Fibroblast of mammary gland (primary cell): Measurements from ENCODE around the gene BHMT.
"Not testable (repeated sequence)": the region's sequence is repeated elsewhere in the genome, so short reads cannot be mapped to it uniquely, and the experiment has no call there.

ENCODE experiments used
- DNase-seq: peaks from one replicate; pipeline ENCODE4 v3.0.0-alpha.2; 2010; ENCODE audit warnings: low read depth
- H3K4me3 ChIP-seq: 2 replicates; pipeline ENCODE4 v1.5.1; 2011; ENCODE audit warnings: low read depth, mild to moderate bottlenecking, low read length, moderate library complexity; ENCODE audit not compliant: control insufficient read depth
- TF ChIP-seq, protein P1 (sequence below): conservative IDR thresholded peaks from 2 replicates; pipeline ENCODE4 v1.5.1; 2011; ENCODE audit warnings: low read depth, low read length, inconsistent platforms; ENCODE audit not compliant: control insufficient read depth, insufficient read depth

The BHMT gene

DNA sequence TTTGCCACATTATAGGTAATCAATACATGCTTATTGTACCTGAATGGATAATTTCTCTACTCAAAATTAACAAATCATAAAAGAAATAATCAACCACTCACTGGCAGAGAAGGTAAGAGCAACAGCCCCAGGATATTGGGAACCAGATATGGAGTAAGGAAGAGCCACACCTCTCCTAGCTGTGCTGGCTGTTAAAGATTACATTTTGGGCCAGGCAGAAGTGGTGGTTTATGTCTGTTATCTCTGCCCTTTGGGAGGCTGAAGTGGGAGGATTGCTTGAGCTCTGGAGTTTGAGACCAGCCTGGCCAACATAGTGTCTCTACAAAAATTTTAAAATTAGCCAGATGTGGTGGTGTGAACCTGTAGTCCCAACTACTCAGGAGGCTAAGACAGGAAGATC, 56.4 kb downstream of the BHMT start:
- no peak overlapping the region for H3K4me3 ChIP-seq
- TF ChIP-seq, protein P1, sequence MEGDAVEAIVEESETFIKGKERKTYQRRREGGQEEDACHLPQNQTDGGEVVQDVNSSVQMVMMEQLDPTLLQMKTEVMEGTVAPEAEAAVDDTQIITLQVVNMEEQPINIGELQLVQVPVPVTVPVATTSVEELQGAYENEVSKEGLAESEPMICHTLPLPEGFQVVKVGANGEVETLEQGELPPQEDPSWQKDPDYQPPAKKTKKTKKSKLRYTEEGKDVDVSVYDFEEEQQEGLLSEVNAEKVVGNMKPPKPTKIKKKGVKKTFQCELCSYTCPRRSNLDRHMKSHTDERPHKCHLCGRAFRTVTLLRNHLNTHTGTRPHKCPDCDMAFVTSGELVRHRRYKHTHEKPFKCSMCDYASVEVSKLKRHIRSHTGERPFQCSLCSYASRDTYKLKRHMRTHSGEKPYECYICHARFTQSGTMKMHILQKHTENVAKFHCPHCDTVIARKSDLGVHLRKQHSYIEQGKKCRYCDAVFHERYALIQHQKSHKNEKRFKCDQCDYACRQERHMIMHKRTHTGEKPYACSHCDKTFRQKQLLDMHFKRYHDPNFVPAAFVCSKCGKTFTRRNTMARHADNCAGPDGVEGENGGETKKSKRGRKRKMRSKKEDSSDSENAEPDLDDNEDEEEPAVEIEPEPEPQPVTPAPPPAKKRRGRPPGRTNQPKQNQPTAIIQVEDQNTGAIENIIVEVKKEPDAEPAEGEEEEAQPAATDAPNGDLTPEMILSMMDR, result no peak
- no peak for DNase-seq

DNA sequence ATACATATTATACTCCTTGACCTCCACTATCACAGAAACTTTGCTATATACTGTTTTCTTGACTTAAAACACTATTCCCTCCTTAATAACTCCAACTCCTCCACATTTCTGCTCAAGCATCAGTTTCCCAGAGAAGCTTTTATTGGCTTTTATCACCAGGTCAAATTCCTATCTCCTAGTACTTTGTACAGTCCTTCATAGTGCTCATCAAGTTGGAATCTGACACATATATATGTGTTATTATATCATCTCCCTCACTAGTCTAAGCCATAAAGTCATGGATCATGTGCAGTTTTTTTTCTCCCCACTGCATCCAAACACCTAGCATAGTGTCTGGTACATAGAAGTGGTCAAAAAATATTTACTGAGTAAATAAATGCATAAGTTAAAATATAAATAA, 59.1 kb downstream of the BHMT start:
- DNase-seq, result no peak
- TF ChIP-seq, protein P1, result no peak
- H3K4me3 ChIP-seq, result no peak overlapping the region

DNA sequence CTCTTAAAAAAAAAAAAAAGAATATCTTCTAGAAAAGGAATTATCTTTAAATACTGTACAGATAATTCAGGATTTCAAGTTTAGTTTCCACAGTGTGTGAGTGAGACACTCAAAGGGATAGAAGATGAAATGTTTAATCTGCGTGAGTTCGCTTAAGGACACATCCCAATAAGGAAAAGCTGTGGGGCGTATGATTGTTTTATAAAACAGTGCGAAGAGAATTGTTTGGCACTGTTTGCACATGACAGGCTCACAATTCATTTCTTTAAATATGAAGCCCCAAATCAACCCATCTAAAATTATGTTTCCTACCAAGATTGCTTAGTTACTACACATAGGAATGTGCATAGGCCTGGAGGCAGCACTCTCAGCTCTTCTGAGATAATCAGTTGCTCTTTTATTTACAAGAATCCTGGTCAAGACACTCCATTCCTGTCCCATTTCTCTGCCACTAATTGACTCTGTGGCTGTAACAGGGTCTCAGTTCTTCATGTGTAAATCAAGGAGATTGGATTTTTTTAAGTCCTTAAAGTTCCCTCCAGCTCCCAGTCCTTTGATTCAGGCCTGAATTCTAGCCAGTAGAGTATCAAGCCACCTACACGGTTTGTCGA, 60.1 kb downstream of the BHMT start:
- TF ChIP-seq, protein P1, result no peak
- no peak for DNase-seq
- H3K4me3 ChIP-seq, result no peak overlapping the region

DNA sequence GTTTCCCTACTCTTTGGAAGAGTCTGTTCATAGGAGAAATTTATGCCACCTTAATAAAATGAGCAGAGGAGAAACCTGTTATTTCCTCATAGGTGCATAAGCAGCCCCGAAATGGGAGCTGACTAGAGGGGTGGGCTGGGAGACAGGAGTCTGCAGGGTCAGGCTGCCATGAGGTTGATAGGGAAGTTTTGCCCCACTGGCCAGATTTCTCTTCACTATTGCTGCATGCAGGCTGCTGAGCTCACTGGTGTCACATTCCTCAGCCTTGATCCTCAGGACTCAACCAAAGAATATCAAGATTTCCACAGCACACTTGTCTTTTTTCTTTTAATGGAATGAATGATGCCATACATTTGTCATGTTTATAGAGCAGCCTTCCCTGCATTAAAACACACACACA, 60.7 kb downstream of the BHMT start:
- TF ChIP-seq, protein P1, result no peak
- DNase-seq, result no peak
- H3K4me3 ChIP-seq, result no peak overlapping the region

DNA sequence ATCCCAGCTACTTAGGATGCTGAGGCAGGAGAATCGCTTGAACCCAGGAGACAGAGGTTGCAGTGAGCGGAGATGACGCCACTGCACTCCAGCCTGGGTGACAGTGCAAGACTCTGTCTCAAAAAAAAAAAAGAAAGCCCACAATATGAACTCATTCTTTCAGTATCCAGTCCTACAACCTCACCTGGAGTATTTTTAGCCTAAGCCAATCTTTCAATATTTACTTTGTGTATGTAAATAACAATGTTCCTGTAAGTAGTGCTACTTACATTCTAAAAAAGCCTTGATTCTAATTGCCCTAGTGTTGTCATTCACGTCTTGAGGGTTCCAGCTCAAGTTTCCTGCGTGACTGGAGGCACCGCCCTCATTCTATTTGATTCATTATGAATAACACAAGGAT, 62.0 kb downstream of the BHMT start:
- TF ChIP-seq, protein P1, result no peak
- no peak for DNase-seq
- H3K4me3 ChIP-seq, result no peak overlapping the region

DNA sequence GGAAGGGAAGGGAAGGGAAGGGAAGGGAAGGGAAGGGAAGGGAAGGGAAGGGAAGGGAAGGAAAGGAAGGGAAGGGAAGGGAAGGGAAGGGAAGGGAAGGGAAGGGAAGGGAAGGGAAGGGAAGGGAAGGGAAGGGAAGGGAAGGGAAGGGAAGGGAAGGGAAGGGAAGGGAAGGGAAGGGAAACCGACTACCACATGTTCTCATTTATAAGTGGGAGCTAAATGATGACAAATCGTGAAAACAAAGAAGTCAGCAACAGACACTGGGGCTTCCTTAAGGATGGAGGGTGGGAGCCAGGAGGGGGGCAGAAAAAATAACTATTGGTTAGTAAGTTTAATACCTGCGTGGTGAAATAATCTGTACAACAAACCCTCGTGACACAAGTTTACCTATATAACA, 68.8 kb downstream of the BHMT start:
- H3K4me3 ChIP-seq, DNase-seq: not testable (repeated sequence)

DNA sequence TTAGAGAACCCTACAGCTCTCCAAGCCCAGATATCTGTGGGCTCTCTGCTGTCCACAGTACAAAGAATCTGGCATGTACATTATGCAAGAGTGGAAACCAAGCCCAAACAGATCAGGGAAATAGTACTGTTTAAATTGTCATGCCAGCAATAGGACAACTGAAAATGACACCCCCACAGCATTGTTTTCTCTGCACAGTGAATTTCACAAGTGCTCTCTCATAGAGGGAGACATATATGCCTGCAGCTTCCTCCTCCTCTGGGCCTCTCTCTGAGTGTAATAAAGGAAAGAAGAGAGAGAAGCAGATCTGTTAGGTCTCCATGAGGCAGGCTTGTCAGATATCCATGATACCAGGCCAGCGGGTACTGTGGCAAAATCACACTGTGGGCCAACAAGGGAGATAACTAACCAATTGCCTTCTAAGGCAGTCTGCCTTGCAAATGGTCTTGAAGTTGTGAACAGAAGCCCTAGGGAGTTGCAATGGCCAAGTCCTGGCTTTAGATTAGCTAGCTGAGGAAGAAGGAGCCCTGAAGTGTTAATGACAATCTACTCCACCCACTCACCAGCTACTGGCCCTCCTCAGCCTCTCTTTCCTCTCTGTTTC, 69.9 kb downstream of the BHMT start:
- H3K4me3 ChIP-seq, result no peak overlapping the region
- TF ChIP-seq, protein P1, result no peak
- no peak for DNase-seq
